GM18517 (cell line): ENCODE results near the gene NEK5.
"Not testable (repeated sequence)": the region's sequence is repeated elsewhere in the genome, so short reads cannot be mapped to it uniquely, and the experiment has no call there.

Source experiments
- ATAC-seq: cut with Tn5 transposase; IDR thresholded peaks from one replicate; pipeline ENCODE4 v1.9.1; 2021; ENCODE audit warnings: mild to moderate bottlenecking, moderate library complexity; ENCODE audit not compliant: unreplicated experiment

NEK5 gene

GRCh38 chr13:52128714-52129700 lies at the start of gene NEK5:
TSS of gene NEK5 (minus strand) at chr13:52129073. CDS start at chr13:52127482, 1,591 bp downstream.
- ATAC-seq: peak; percentile 63

- no peak for ATAC-seq
Measured at GRCh38 chr13:52177276-52177675, 48.4 kb upstream of the NEK5 start.

GRCh38 chr13:52173970-52174369 lies 45.1 kb upstream of the NEK5 start:
- ATAC-seq: not testable (repeated sequence)

GRCh38 chr13:52173373-52173772 lies 44.5 kb upstream of the NEK5 start:
- no peak for ATAC-seq

- not testable (repeated sequence) for ATAC-seq
Measured at GRCh38 chr13:52171686-52172085, 42.8 kb upstream of the NEK5 start.

- not testable (repeated sequence) for ATAC-seq
Measured at GRCh38 chr13:52170828-52171391, 42.0 kb upstream of the NEK5 start.

GRCh38 chr13:52169839-52170238 lies 41.0 kb upstream of the NEK5 start:
- no peak for ATAC-seq

- ATAC-seq: no peak
Measured at GRCh38 chr13:52165411-52165810, 36.5 kb upstream of the NEK5 start.

- ATAC-seq: no peak
Measured at GRCh38 chr13:52164989-52165388, 36.1 kb upstream of the NEK5 start.

GRCh38 chr13:52163878-52164277 lies 35.0 kb upstream of the NEK5 start:
- ATAC-seq: not testable (repeated sequence)

- no peak for ATAC-seq
Measured at GRCh38 chr13:52162279-52163101, 33.6 kb upstream of the NEK5 start.

GRCh38 chr13:52161181-52161646 lies 32.3 kb upstream of the NEK5 start:
- ATAC-seq: no peak

- ATAC-seq: no peak
Measured at GRCh38 chr13:52160506-52160905, 31.6 kb upstream of the NEK5 start.

- ATAC-seq: no peak
Measured at GRCh38 chr13:52160053-52160452, 31.2 kb upstream of the NEK5 start.

GRCh38 chr13:52159159-52159982 lies 30.5 kb upstream of the NEK5 start, which contains the start of gene NEK3:
TSS of gene NEK3 (minus strand) at chr13:52159597. CDS start at chr13:52156191, 3,406 bp downstream.
- peak; percentile 66 for ATAC-seq

- no peak for ATAC-seq
Measured at GRCh38 chr13:52158629-52159158, 29.8 kb upstream of the NEK5 start.

- ATAC-seq: no peak
Measured at GRCh38 chr13:52156724-52157261, 27.9 kb upstream of the NEK5 start.

GRCh38 chr13:52155177-52155576 lies 26.3 kb upstream of the NEK5 start:
- ATAC-seq: no peak

- ATAC-seq: no peak
Measured at GRCh38 chr13:52147225-52147624, 18.4 kb upstream of the NEK5 start.

- ATAC-seq: no peak
Measured at GRCh38 chr13:52141299-52141698, 12.4 kb upstream of the NEK5 start.
